GM12891 (cell line): ENCODE measurements around the gene KCNRG.

Experiments
- POLR2A ChIP-seq: IDR thresholded peaks from 2 replicates; pipeline ENCODE4 v1.6.1; 2011; ENCODE audit warnings: low read depth, low read length, control low read depth
- POLR2AphosphoS5 ChIP-seq: IDR thresholded peaks from 2 replicates; pipeline ENCODE4 v1.6.1; 2011; ENCODE audit warnings: low read depth, low read length, control low read depth
- TAF1 ChIP-seq: IDR thresholded peaks from 2 replicates; pipeline ENCODE4 v1.6.1; 2011; ENCODE audit warnings: low read depth, low read length, control low read depth

- no peak for TF ChIP-seq POLR2AphosphoS5
- TF ChIP-seq POLR2A: no peak
- TF ChIP-seq TAF1: no peak
These were observed 54.9 kb downstream of the KCNRG start for GRCh38 chr13:50070186-50070585.
